Tongue (tissue), 2 donors: ENCODE results near the gene KCTD17. TPM values are rescaled to one million over a fixed set of nuclear protein-coding genes. Genes with fewer than 3 reads are reported as not detected.
A peak's percentile ranks its signal among the peaks of the same experiment; 100 is the strongest.

ENCODE experiments used
- DNase-seq: peaks from one replicate; pipeline ENCODE4 v3.0.0-alpha.2; 2015
- total RNA-seq: library from RNA; depleted of rRNA; stranded (reverse); fragments of >200 nt; gene quantifications from one replicate; pipeline ENCODE4 v1.2.3, GENCODE V29; 2014

Gene KCTD17
- total RNA-seq, 1 donor from 2014 or later = 22.4 TPM

DNA sequence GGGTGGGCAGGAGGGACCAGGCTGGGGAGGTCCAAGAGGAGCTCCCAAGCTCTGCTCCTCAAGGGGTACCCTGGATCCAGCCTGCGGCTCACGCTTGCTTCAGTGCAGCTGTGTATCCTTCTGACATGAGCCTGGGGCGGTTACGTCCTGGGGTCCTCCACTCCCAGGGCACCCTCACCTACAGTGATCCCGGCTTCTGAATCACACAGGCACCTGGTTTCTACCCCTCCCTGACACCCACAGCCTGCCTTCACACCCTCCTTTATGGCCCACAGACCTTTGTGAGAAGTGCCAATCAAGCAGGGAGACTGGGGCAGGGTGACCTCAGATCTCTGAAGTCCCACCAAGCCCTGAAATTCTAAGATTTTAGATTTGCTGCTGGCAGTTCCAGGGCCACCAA lies 30.5 kb upstream of the KCTD17 start:
- DNase-seq = no peak

DNA sequence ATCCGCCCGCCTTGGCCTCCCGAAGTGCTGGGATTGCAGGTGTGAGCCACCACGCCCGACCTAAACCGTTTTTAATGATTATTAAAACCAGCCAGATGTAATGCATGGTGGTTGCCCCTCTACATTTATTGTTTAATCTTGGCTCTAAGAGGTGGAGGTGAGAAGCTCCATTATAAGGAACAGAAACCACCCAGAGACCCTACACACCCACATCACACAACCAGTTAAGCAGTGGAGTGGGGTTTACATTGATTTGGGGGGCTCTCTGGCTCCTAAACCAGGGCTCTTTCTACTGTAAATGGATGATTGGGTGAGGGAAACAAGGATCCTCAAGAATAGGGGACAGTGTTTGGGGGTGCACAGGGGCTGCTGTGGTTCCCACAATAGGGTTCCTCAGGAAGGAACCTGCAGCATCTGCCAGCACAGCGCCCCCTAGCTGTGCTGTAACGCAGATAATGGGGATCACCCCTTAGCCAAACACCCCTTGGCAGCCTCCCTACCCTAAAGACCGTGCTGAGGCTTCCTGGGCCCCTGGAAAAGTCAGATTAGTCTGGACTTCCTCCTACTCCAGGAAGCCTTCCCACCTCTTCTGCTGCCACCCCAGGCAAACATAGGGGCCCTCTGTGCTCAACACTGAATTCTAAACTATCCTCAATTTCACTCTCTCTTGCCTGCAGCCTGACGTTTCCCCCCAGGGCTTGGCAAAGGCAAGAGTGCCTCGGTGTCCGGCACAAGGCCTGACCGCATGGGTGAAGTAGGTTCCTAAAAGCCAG lies 29.6 kb upstream of the KCTD17 start:
- DNase-seq = peak; percentile 42

DNA sequence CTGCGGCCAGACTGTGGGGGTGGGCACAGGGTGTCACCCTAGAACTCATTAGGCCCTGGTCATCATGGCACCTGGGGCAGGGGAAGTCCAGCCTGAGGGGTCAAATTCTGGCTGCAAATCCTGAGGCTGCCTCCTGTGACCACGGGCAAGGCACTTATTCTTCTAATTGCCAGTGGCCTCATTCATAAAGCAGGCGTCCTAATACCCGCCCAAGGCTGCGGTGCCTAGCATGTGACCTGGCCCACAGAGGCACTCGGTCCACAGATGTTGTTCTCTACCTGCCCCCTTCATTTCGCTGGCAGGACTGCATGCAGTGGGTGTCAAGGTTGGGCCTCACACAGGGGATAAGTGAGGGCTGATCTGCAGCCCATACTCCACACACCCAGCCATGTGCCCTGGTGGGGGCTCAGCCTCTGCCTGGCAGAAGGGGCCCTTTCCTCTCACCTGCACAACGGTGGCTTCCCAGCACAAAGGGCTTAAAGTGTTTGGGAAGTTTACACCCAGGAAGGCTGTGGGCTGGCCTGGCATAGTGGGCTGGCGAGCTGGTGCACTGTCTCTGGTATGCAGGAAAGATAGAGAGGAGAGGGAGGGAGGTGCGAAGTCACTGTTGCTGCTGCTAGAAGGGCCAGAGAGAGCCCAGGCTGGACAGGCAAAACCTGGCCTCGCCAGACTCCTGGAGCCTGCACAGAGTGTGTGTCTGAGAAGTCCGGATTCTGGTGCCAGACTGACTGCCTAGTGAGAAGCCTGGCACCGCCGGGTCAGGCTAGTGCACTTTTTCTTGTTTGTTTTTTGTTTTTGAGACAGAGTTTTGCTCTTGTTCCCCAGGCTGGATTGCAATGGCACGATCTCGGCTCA lies 28.8 kb upstream of the KCTD17 start:
- DNase-seq = no peak

DNA sequence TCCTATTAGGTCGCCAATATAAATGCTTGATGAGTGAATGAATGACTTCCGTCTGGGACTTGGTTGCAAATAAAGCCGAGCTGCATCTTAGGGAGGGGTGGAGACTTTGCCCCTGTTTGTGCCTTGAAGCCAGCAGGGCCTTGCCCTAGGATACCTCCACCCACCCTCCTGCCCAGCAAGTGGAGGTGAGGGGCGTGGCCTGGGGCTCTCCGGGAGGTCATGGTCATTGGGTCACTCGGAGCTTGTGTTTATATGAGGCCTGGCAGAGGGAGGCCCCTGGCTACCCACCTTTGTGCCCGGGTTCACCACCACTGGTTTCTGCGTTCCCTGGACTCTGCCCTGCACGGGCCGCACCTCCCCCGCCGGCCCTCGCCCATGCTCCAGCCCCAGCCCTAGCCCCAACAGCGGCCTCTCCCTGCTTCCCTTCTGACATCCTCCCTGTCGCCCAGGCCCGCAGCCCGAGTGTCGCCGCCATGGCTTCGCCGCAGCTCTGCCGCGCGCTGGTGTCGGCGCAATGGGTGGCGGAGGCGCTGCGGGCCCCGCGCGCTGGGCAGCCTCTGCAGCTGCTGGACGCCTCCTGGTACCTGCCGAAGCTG lies 27.7 kb upstream of the KCTD17 start:
- no peak for DNase-seq

DNA sequence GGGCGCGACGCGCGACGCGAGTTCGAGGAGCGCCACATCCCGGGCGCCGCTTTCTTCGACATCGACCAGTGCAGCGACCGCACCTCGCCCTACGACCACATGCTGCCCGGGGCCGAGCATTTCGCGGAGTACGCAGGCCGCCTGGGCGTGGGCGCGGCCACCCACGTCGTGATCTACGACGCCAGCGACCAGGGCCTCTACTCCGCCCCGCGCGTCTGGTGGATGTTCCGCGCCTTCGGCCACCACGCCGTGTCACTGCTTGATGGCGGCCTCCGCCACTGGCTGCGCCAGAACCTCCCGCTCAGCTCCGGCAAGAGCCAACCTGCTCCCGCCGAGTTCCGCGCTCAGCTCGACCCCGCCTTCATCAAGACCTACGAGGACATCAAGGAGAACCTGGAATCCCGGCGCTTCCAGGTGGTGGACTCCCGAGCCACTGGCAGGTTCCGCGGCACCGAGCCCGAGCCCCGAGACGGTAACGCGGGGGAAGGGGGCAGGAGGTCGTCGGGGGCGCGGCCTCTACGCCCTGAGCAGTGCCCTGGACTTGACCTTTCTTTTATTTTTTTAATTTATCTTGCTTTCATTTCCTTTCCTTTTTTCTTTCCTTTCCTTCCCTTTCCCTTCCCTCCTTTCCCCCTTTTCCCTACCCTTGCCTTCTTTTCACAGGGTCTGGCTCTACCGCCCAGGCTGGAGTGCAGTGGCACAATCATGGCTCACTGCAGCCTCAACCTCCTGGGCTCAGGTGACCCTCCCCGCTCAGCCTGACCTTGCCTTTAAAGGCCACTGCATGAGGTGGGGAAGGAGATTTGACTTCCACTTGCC lies 27.0 kb upstream of the KCTD17 start:
- DNase-seq = no peak

DNA sequence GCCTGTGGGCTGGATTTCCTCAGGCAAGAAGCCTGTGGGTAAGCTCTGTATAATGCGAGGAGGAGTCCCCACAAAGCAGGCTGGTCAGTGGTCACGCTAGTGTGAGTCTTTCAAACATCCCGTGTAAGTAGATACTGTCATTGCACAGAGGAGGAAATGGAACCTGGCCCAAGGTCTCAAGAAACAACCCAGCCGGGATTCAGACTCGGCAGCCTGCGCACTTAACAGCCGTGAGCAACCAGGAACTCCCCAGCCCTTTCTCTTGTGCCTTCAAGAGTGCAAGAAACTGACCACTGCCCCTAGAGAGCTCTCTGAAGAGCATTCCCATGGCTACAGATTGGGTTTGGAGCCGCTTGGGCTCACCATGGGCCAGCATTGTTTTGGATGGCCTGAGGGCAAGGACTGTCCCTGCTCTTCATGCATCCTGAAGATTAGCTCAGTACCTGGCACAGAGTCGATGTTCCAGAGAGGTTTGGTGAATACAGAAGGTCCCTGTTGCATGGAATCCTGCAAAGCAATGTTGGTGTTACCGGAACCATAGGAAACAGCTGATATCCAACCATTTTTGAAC lies 26.0 kb upstream of the KCTD17 start:
- DNase-seq = no peak

DNA sequence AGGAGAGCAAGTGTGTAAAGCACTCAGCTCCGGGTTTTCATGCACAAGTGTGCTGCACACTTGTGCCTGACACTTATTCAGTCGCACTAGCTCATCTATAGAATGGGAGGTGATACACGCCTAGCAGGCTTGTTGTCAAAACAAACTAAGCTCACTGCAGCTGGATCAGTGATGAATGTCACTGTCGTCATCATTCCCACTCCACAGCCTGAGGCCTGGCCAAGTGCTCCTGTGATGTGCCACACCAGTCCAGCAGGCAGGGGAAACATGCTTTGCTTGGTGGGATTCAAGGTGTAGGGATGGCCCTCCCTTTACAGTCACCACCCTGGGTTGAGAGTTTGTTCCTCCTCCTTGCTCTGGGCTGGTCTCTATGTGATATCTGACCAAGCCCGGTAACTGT lies 25.2 kb upstream of the KCTD17 start:
- no peak for DNase-seq

DNA sequence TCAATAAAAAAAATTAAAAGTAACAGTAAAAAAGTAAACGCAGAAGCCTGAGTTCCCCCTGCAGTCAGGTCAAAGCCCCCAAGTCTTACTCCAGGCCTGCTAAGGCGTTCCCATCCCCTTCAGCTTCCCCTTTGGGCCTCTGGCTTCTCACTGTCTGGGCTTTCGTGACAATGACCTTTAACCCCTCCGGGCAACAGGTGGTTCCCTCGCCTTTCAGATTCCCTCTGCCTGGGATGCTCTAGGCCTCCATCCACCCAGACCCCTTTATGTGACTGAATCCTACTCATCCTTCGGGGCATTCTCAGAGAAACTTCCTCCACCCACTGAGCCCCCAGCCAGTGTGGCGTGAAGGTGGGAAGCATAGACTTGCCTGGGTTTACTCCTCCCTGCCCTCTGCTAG lies 24.0 kb upstream of the KCTD17 start:
- DNase-seq = no peak

DNA sequence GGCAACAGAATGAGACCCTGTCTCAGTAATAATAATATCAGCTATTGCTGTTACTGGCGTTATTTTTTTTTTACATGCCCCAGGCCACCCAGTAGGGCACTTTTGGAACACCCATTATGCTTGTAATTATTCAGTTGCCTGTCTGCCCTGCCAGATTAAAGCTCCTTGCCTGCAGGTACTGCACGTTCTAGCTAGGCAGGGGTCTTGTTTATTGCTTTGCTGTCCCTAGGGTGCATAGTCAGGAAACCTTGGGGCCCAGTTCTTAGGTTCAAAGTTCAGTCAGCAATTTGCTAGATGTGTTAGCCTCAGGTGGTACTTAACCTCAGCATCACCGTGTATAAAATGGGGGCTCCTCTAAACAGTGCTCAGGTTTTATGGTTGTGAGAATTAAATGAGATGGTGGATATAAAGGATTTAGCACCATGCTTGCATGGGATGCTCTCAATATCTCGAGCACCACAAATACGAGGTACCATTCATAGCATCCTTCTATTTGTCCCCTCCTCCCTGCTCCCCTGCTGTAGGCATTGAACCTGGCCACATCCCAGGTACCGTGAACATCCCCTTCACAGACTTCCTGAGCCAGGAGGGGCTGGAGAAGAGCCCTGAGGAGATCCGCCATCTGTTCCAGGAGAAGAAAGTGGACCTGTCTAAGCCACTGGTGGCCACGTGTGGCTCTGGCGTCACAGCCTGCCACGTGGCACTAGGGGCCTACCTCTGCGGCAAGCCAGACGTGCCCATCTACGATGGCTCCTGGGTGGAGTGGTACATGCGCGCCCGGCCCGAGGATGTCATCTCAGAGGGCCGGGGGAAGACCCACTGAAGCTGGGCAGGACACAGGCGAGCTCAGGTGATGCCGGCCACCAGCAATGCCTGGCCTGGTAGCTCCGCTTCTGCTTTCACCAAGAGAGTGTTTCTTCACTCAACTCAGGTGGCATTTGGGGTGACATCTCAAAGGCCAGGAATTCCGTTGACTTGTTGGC lies 22.6 kb upstream of the KCTD17 start:
- no peak for DNase-seq

DNA sequence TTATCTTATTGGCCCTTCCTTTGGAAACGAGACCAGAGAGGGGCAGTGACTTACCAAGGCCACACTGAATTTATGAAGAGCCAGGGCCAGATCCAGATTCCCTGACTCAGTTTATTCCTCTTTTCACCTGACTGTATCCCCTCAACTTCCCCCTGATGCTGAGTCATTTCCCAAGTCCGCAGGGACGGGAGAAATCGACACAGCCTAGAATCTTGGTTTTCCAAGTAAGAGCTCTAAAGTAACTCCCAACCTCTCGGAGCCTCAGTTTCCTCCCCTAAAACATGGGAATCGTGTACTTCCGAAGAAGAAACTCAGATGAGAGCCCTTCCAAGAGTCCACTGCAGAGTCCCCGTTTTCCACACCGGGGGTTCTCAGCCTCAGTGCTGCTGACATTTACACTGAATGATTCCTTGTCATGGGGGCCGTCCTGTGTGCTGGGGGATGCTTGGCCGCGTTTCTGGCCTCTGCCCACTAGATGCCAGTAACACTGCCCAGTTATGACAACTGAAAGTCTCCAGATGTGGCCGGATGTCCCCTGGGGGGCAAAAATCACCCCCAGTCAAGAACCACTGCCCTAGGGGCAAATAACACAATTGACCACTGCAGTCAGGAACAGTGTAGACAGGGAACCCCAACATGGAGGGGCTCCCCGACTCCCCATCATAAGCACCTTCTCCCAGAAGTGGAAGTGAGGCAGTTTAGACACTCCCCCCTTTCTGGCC lies 20.8 kb upstream of the KCTD17 start:
- DNase-seq = no peak

DNA sequence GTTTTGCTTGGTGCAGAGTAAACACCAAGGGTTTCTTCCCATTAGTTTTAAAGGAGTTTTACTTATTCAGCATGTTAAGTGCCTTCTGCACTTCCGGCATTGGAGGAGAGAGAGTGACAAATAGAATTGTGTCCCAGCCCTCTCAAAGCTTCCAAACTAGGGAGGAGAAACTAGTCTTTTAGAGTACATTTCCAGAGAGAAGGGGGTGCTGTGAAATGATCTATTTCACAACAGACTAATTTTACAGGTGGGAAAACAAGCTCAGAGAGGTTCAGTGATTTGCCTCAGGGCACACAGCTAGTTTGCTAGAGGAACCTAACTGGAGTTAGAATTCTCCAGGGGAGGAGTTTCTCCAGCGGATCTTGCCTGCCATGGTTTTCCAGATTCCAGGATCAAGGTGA lies 19.4 kb upstream of the KCTD17 start:
- DNase-seq = peak; percentile 51

DNA sequence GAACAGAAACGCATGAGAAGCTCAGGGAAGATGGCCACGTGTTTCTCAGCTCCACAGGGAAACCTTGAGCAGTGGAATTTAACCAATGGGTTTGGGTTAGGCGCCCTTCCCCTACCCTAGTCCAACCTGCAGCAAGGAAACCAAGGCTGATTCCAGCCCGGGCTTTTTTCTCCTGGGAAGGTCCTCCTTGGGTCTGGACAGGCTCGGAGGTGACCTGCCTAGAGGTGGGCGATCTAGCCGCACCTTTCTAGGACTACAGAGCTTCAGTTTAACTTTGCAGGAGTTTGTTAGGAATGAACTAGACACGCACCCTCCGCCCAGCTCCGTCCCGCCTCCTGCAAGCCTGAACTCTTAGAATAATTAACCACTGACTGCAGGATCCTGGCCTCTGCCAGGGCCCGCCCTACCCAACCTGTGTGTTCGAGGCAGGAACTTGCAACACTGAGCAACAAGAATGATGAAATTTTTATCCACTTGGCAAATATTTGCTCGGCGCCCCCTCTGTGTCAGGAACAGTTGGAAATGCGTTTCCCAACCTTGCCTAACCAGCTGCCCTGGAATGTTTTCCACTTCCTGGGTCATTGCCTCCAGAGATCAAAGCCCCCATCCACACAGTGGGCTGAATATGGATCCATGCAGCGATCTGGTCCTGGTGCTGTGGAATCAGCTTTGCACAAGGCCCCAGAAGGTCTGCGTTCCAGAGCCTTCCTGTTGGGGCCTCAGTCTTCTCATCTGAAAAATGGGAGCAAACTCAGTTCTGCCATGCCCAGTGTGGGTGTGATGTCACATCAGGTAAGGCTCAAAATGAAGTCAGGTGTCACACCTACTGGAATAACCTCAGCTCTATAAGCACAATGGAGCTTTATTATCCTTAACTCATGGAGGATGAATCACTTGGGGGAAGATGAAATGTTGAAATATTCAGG lies 18.7 kb upstream of the KCTD17 start:
- peak; percentile 58 for DNase-seq

DNA sequence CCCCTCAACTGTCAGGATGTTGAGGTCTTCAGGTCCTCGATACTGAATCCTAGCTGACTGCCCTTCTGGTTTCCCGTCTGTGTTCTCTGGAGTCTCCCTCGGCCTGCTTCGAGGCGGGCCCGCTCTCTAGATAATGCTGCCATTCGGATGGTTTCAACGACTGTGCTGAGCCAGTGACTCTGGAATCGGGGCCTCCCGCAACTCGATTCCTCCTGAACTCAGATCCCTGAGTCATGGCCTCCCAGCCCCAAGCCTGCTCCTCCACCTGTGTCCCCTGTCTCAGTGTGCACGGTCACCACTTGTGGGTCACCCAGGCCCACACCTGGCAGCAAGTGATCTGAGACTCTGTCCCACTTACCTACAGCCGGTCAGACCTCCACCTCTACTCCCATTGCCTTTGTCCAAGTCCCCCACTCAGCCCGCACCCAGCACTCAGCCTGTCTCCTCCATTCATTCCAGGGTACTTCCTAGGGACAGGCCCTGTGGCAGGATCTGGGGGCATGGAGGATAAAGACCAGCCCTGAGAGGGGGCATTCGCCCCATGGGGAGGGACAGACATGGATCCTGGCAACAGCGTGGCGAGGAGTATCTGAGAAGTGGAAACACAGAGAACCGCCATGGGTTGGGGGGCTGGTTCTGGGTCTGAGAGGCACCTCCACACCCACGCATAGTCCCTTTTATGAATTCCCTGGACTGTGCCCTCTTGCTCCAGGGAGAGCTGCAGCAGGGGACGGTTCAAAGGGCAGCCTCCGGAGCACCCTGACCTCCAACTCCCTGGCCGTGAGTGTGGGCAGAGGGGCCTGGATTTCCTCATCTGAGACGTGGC lies 17.7 kb upstream of the KCTD17 start:
- DNase-seq = no peak

DNA sequence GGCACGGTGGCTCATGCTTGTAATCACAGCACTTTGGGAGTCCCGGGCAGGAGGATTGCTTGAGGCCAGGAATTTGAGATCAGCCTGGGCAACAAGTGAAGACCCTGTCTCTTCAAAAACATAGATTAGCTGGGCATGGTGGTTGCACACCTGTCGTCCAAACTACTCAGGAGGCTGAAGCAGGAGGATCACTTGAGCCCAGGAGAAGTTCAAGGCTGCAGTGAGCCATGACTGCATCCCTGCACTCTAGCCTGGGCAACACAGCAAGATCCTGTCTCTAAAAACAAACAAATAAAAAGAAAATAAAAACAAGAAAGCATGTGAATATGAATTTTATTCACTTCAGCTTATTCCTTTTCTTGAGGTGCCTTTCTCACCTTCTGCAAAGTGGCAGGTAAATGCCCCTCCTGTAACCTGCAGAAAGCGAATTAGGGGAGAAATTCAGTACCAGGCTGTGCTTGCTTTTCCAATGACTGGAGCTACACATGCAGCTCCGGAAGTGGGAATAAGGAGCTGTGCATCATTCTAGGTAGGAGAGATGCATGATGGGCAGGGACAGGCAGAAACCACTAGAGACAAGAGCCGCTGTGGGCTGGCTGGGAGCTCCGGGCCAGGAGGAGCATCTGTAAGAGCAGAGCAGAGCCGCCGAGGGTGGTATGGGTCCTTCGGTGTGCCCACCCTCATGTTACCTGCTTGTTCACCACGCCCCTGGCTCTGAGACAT lies 14.7 kb upstream of the KCTD17 start:
- no peak for DNase-seq

DNA sequence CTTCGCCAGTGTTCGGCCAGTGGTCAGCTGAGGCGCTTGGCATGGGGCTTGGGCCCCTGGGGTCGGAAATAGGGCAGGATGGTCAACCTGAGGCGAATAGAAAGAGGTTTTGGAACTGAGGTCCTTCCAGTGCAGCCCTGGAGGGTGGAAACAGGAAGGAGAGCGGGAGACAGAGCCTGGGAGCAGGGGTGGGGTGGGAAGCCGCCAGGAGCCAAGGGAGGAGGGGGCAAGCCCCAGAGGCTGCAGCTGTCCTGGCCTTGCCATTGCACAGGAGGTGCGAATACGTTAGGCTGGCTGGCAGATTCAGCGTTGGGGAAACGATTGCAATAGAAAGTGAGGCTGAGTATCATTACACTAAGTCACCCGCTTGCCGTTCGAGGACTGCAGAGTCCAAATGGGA lies 13.9 kb upstream of the KCTD17 start:
- DNase-seq = no peak

DNA sequence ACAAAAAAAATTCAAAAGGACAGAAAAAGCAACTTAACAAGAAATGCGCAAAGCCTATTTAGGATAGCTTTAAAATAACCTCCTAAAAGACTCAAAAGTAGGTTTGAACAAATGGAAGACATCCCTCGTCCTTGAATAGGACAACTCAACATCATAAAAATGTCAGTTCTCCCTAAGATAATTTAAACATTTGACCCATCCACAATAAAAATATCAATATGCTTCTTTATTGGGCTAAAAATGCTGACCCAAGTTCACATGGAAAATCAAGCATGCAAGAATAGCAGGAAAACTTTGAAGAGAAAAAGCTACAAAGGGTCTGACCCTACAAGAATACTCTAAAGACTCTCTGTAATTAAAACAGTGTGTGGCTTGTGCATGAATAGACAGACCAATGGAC lies 12.1 kb upstream of the KCTD17 start:
- DNase-seq = no peak

DNA sequence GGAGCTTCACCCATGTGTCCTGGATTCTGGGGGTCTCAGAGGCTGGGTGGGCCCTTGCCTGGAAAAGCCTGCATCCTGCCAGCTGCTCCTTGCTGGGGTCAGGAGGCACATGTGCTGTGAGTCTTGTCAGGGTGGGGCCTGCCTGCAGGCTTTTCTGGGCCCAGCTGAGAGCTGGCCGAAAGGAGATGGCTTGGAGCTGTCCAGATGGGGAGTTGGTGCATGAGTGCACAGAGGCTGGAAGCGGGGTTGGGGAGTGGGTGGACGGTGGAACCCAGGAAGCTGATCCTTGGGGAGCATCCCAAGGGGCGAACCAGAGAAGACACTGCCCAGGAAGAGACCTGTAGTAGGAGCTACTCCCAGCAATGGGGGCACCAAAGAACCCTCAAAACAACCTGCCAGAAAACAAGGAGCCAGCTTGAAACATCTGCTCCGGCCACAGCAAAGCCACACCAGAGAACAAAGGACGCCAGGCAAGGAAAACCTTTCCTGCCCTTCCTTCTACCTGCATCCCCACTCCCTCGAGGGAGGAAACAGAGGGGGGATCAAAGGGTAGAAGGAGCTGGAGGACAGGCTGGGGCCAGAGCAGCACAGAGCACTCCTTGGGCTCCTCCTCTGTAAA lies 8.2 kb upstream of the KCTD17 start:
- DNase-seq = no peak
